IPS-18c (cell line): ENCODE measurements around the gene PLXNA4.

Experiments used
- H3K4me3 ChIP-seq: 2 replicates; pipeline ENCODE4 v1.7.0; 2013; ENCODE audit warnings: low read depth, mild to moderate bottlenecking, low read length, moderate library complexity; ENCODE audit not compliant: insufficient read depth
- H3K9me3 ChIP-seq: one replicate; pipeline ENCODE4 v1.6.1; 2013; ENCODE audit warnings: mild to moderate bottlenecking, low read length, moderate library complexity; ENCODE audit not compliant: control insufficient read depth, insufficient read depth

Gene PLXNA4

DNA sequence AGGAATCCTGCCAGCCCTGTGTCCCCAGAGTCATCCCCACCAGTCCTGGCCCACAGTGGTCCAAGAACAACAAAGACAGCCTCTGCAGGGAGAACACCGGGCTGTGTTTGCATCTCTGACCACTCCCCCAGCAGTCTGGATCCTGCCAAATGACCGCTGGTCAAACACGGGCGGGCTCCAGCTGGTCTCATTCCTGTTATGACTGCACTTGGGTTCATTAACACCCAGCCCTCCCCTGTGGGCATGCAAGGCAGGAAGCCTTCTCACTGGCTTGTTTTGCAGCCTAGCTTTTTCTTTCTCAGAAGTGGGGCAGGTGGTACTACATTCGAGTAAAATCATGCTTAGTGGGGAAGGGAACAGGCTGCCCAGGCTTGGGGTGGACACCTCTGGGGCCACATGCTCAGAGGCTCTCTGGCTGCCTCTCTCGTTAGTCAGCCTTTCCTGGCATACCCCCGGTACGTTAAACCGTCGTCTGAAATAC is 190.0 kb downstream of the PLXNA4 start:
- H3K4me3 ChIP-seq, result no peak overlapping the region
- no peaks in the 10 kb centered on the region for H3K9me3 ChIP-seq

DNA sequence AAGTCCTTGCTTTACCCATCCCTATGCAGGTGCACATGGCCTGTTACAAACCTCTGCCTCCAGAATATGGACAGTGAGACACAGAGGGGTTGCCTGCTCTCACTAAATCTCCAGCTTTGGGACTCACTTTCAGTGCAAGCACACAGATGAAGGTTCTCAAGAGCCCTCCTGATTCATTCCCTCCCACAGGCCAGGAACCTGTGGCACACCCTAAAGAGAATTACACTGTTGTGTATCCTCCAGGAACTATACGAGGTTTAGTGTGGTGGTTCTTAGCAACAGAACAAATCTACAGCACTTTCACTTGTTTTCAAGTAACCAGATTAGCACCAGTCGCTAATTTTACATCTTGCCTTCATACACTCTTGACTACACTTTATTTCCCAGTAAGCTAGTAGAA is 192.3 kb downstream of the PLXNA4 start:
- H3K9me3 ChIP-seq, result no peaks in the 10 kb centered on the region
- no peak overlapping the region for H3K4me3 ChIP-seq

DNA sequence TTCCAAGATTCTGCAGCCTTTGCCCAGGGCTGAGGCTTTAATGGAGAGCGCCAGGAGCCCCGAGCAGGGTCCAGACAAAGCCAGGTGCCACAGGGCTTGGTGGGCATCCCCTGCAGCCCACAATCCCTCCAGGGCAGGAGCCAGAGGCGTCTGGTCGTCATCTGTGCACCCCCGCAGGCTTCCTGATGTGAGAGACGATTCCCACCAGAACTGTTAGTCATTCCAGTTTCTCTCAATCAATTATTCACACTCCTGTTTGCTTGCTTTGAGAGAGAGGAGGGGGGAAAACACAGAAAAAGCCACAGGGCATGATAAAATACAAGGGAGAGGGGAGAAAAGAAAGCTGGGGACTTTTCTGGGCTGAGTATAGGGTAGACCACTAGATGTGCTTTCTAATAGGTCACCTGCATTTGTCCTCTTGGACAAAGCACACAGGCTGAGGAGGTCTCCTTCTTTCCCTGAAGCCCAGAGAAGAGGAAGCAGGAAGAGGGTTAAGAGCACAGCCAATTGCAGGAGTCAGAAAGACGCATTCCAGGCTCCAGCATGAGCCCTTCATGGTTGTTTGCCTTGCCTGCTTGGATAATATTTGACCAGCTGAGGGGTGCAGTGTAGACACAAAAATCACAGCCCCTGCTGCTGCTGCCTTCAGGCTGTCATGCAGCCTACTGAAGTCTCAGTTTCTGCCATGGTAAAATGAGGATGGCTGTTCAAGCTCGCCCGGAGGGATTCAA is 194.4 kb downstream of the PLXNA4 start:
- H3K4me3 ChIP-seq, result no peak overlapping the region
- H3K9me3 ChIP-seq, result no peaks in the 10 kb centered on the region

DNA sequence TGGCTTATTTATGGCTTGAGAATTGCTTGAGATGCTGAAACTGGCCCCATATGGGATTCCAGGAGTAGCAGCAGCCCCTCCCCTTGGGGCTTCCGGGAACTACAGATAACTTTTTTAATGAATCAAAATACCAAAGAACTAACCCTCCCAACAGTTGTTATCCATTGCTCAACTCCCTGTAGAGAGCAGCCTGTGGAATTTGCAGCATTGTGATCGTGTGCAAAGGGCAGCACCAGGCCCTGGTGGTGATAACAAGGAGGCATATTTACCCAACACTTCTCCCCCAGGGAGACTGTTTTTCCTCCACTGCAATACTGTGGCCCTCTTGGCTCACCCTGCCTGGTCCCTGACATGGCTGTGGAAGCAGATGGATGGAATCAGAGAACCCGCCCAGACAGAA is 196.2 kb downstream of the PLXNA4 start:
- no peaks in the 10 kb centered on the region for H3K9me3 ChIP-seq
- no peak overlapping the region for H3K4me3 ChIP-seq

DNA sequence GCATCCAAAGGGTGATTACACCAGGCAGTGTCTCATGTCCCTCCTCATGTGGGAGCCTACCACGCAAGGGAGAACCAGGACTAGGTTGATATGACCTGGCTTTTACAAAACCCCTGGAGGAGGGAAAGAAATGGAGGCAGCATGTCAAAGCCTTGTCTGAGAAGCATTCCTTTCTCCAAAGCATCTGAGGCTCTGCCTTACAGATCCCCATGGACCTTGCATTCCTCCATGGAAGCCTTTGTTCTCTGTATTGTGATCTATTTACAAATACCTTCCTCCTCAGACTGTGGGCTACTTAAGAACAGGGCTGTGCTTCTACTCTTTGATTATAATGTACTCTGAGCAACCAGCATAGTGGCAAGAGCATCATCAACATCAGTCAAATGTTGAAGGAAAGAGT is 197.0 kb downstream of the PLXNA4 start:
- no peak overlapping the region for H3K4me3 ChIP-seq
- H3K9me3 ChIP-seq, result no peaks in the 10 kb centered on the region

DNA sequence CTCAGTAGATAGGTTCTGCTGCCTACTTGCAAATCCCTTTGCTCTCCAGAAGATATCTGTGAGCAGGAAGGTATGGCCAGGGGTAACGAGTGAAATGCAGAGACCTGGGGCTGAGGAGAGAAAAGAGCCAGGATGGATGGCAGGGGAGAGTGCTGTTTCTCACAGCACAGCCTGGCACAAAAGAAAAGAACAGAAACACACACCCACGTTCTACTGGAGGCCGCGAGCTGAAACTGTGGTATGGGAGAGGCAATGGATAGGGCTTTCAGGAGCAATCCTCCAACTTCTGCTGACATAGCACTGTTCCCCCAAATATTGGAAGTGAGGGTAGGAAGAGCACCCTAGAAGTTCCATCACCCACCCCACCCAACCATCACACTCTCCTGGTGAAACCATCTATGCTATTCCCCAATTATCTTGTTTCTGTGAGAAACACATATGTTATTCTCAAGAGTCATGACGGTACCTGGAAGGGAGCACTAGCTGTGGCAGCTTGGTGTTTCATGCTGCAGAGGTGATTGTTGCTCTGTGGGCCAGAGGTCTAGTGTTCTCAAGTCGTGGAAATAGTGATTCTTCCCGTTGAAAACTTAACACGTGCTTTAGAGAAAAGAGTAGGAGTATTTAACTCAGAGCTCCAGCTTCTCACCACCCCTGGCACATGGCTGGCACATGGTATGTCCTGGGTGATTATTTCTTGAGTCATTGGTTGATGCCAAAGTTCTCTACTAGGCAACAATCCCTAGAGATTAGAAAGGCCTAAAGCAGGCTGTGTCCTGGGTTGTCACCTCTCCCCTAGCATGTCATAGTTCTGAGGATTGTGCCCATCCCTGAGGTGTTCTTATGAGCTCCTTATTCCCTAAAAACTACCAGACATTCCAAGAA is 198.3 kb downstream of the PLXNA4 start:
- Histone ChIP-seq H3K4me3 (no peak overlapping the region), H3K9me3 (no peaks in the 10 kb centered on the region)

DNA sequence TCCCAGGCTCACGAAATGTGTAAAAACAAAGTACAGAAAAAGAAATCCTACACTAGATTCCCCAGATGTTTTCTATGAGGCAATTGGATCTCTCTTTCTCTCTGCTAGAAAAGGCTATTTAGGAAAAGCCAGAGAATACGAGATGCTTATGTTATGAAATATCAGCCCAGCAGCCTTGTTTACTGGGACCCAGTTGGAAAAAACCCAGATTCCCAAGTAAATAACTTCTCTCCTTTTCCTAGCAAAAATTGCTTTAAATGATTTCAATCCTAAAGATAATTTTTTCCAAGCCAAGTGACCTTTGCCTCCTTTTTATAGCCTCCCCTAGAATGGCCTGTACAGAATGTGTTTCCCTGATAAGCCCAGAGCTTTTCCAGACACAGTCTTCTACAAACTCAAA is 199.3 kb downstream of the PLXNA4 start:
- H3K4me3 ChIP-seq, result no peak overlapping the region
- no peaks in the 10 kb centered on the region for H3K9me3 ChIP-seq

DNA sequence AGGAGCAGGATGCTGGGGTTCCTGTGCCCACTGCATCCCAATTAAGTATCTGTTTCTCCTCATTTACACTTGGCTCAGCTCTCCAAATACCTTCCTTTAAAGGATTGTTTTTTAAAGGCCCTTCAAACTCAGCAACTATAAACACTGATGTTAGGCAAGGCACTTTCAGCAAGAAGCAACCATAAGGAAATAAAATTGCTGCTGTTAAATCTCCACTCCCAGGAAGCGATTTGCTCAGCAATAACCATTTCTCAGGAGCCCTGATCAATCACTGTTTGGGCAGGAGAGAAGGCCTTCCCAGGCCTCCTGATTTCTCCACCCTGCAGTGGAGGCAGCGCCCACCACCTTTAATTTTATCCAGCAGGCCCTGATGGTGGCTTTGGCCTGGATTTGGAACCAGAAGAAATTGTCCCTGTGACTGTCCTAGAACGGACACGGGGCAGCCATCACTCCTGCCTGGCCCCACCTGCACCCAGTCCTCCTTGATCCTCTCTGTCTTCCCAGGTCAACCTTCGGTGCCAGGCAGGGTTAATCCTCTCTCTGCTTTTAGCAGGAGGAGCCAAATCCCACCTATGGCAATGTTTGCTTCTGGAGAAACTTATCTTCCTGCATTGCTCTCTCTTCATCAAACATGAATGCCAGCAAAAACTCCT is 199.8 kb downstream of the PLXNA4 start:
- Histone ChIP-seq H3K4me3 (no peak overlapping the region), H3K9me3 (no peaks in the 10 kb centered on the region)

DNA sequence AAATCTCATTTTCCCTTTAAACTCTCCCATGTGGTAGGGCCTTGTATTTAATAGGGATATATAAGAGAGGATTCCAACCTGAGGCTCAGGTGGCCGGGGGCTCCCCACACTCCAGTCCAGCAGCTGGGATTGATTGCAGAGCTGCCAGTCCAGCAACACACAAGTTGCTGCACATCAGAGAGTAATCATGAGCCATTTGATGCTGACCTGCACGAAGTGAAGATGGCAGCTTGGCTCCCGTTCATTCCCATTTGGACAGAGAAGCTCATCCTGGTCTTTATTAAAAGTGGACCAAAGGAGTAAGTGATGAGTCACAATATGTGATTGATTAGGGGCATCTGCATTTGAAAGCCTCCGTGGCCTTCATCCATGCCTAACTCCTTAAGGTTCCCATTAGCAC is 202.4 kb downstream of the PLXNA4 start:
- H3K4me3 ChIP-seq, result no peak overlapping the region
- H3K9me3 ChIP-seq, result no peaks in the 10 kb centered on the region

DNA sequence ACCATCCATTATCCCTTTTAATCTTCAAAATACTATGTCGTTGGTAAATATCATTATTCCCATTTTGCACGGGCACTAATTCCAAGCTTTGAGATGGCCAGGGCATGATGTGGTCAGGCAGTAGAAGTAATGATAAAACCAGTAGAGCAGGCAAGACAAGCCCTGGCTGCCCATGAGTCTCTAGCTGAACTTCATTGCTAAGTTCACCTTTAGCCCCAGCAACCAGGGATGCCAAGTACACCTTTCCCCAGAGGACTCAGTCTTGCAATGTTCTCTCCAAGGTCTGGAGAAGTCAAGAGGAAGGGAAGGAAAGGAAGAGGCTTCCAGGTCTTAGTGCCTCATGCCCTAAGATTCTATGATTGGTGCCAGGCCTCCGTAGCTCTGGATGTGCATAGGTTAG is 203.2 kb downstream of the PLXNA4 start:
- no peak overlapping the region for H3K4me3 ChIP-seq
- H3K9me3 ChIP-seq, result no peaks in the 10 kb centered on the region

DNA sequence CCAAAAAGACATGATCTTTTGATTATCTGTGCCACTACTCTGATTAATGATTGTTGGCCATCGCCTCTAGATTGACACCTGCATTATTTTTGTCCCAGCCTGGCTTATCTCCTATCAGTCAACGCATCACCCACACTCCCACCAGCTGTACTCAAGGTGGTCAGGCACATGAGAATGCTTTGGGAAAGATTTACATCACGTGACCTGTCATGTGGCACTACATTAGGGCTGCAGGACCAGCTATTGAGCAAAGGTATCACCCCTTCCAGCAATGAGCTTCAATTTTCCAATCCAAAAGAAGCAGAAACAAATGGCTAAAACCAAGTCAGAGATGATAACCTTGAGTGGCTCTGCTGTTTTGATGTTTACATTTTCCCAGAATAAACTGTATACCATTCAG is 204.3 kb downstream of the PLXNA4 start:
- H3K9me3 ChIP-seq, result no peaks in the 10 kb centered on the region
- no peak overlapping the region for H3K4me3 ChIP-seq

DNA sequence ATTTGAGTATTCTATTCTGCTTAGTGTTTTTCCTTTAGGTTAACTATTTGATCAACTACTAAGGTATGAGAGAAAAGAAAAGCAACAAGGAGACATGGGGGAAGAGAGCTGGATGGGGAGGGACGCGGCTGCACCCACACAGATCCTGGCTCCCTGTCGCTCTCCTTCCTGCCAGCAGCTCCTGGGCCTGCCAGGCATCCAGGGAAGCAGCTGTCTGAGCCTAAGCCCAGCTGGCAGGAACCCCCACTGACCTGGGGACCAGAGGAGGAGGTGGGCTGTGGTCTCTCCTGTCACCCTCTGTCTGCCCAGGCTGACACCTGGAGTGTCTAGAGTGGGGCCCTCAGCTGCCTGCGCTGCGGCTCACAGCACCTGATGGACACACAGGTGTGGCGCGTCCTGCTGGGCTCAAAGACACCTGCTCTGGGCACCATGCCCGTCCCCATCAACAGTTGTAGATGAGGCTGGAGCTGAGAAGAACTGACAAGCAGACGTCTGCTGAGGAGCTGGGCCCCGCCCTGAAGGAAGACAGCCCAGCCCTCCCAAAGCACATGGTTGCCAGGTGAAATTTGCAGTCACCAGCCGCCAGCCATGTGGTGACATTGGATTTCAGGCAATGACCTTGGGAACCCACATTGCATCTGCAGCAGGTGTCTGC is 207.9 kb downstream of the PLXNA4 start:
- Histone ChIP-seq H3K9me3 (no peaks in the 10 kb centered on the region), H3K4me3 (no peak overlapping the region)

DNA sequence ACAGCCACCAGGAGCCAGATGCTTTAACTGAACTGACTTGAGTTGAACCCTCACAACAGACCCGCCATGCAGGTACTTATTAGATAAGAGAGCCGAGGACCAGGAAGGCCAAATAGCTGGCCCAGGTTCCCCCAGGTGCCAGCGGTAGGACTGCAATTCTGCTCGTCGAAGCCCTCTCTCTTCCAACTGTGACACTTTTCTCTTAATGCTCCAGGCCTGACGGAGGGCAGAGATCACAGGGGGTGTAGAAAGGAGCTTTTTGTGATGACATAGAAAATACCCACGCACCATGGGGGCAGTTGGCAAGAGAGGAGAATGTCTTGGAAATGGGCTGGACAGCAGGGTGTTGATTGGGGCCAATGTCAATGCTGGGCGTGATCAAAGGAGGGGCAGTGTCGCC is 208.5 kb downstream of the PLXNA4 start:
- Histone ChIP-seq H3K4me3 (no peak overlapping the region), H3K9me3 (no peaks in the 10 kb centered on the region)

DNA sequence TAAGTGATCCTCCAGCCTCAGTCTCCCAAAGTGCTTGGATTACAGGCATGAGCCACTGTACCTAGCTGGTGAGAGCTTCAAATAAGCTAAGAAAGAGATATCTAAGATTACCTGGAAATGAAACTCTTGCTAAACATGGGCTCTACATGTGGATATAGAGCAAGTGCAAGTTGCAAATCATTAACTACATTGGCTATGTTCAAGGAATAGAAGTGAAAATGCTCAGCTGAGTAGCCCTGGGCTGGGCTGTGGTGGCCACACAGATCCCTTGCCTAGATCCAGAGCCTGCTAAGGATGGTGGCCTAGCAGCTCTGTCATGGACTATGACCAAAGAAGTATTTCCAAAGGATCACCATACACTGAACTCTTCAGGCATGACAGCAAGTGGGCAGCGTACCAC is 209.3 kb downstream of the PLXNA4 start:
- Histone ChIP-seq H3K9me3 (no peaks in the 10 kb centered on the region), H3K4me3 (no peak overlapping the region)

DNA sequence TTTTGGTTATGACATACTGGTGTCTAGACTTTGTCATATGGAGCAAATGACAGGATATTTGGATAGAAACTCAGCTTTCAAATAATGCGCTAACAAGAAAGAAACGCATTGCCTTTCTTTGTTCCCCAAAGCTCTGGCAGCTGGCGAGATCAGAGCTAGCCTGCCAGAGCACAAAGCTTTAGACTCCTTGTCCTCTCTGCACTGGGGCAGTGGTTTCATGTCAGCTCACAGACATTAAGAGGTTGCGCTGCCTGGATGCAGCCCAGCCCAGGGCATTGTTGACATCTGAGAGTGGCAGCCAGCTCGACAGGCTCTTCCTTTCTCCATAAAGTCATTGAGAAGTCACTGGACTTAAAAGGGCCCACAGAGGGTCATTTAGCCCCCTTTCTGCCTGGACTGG is 212.0 kb downstream of the PLXNA4 start:
- H3K9me3 ChIP-seq, result no peaks in the 10 kb centered on the region
- H3K4me3 ChIP-seq, result no peak overlapping the region

DNA sequence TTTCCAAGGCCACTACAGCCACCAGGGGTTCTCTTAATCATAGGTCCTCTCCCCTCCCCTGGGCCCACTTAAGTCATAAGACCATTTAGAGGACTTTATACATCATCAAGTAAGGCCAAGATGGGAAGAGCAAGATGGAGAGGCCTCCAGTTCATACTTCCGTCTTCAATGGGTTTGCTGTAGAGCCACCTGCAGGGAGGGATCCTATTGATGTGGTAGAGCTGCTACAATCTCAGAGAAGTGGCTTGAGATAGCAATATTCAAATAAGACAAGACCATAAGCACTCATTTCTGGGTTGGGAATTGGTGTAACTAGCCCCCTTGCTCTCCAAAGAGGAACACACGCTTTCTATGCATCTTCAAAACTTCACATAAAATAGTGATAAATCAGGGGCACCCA is 214.2 kb downstream of the PLXNA4 start:
- no peaks in the 10 kb centered on the region for H3K9me3 ChIP-seq
- H3K4me3 ChIP-seq, result no peak overlapping the region

DNA sequence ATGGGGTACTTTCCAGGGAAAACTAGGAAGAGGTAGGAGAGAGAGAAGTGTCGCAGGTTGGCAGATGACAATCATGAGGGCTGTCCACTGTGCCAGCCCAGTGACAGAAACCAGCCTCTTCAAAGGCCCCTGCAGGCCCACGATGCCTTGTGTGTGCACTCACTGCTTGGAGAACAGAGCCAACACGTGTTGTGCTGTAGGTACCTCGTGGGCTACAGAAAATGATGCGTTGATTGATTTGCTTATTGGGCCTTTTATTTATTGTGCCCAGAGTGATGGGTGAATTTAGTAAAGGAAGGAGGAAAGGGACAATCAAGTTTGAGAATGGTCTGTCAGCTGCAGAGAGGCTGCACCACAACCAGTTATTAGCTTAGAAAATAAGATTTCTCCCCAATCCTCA is 215.1 kb downstream of the PLXNA4 start:
- no peaks in the 10 kb centered on the region for H3K9me3 ChIP-seq
- H3K4me3 ChIP-seq, result no peak overlapping the region
